Astrocyte (in vitro differentiated cells and primary cell): Measurements from ENCODE around the gene MAMLD1. TPM values are rescaled to one million over a fixed set of nuclear protein-coding genes. Genes with fewer than 3 reads are reported as not detected.

Experiments
- DNase-seq: peaks from one replicate; pipeline ENCODE4 v3.0.0-alpha.2; 2010; ENCODE audit warnings: low read depth
- FAIRE-seq: peaks from 2 replicates; lab custom pipeline; 2011; peaks lifted over from hg19 to GRCh38; lab: Jason Lieb, UNC
- H2AFZ ChIP-seq: 2 replicates; pipeline ENCODE4 v1.6.0; 2012; ENCODE audit warnings: low read depth, low read length, inconsistent platforms
- H3K27ac ChIP-seq: 2 replicates; pipeline ENCODE4 v1.5.1; 2011; ENCODE audit warnings: low read depth, low read length, inconsistent platforms
- H3K27me3 ChIP-seq: 2 replicates; pipeline ENCODE4 v1.6.0; 2011; ENCODE audit warnings: low read length, inconsistent platforms; ENCODE audit not compliant: insufficient read depth
- H3K36me3 ChIP-seq: 2 replicates; pipeline ENCODE4 v1.5.1; 2011; ENCODE audit warnings: low read length, inconsistent platforms; ENCODE audit not compliant: insufficient read depth
- H3K4me1 ChIP-seq: 2 replicates; pipeline ENCODE4 v1.5.1; 2011; ENCODE audit warnings: low read length, inconsistent platforms; ENCODE audit not compliant: insufficient read depth
- H3K4me2 ChIP-seq: 2 replicates; pipeline ENCODE4 v1.6.0; 2012; ENCODE audit warnings: low read length, inconsistent platforms
- H3K4me3 ChIP-seq: 2 replicates; pipeline ENCODE4 v1.5.1; 2011; ENCODE audit warnings: low read depth, mild to moderate bottlenecking, low read length, inconsistent platforms; ENCODE audit not compliant: insufficient read depth
- H3K79me2 ChIP-seq: 2 replicates; pipeline ENCODE4 v1.6.0; 2012; ENCODE audit warnings: mild to moderate bottlenecking, low read length, inconsistent platforms; ENCODE audit not compliant: insufficient read depth
- H3K9ac ChIP-seq: 2 replicates; pipeline ENCODE4 v1.6.0; 2012; ENCODE audit warnings: mild to moderate bottlenecking, low read length, inconsistent platforms
- H3K9me3 ChIP-seq: 2 replicates; pipeline ENCODE4 v1.5.1; 2012; ENCODE audit warnings: low read depth, mild to moderate bottlenecking, low read length, inconsistent platforms; ENCODE audit not compliant: insufficient read depth
- H4K20me1 ChIP-seq: 2 replicates; pipeline ENCODE4 v1.6.0; 2012; ENCODE audit warnings: low read length, inconsistent platforms; ENCODE audit not compliant: insufficient read depth
- H3K27ac Mint-ChIP-seq: one replicate; pipeline ENCODE4 v1.8.0; 2021; ENCODE audit warnings: mild to moderate bottlenecking, mixed read lengths; ENCODE audit not compliant: unreplicated experiment
- H3K27me3 Mint-ChIP-seq: one replicate; pipeline ENCODE4 v1.8.0; 2021; ENCODE audit warnings: low read depth, mixed read lengths; ENCODE audit not compliant: unreplicated experiment
- H3K36me3 Mint-ChIP-seq: one replicate; pipeline ENCODE4 v1.8.0; 2021; ENCODE audit warnings: low read depth, mixed read lengths; ENCODE audit not compliant: unreplicated experiment
- H3K4me1 Mint-ChIP-seq: one replicate; pipeline ENCODE4 v1.8.0; 2021; ENCODE audit warnings: low read depth, mixed read lengths; ENCODE audit not compliant: unreplicated experiment
- H3K4me3 Mint-ChIP-seq: one replicate; pipeline ENCODE4 v1.8.0; 2021; ENCODE audit warnings: mild to moderate bottlenecking, moderate library complexity, mixed read lengths; ENCODE audit not compliant: unreplicated experiment
- H3K9me3 Mint-ChIP-seq: one replicate; pipeline ENCODE4 v1.8.0; 2021; ENCODE audit warnings: mild to moderate bottlenecking, mixed read lengths; ENCODE audit not compliant: unreplicated experiment
- CTCF ChIP-seq: IDR thresholded peaks from 2 replicates; pipeline ENCODE4 v1.5.1; 2011; ENCODE audit warnings: low read depth, mild to moderate bottlenecking, inconsistent platforms, low read length, moderate library complexity; ENCODE audit not compliant: insufficient read depth
- EZH2 ChIP-seq: IDR thresholded peaks from 2 replicates; pipeline ENCODE4 v1.6.1; 2012; ENCODE audit warnings: mild to moderate bottlenecking, low read length, inconsistent platforms; ENCODE audit not compliant: insufficient read depth
- total RNA-seq: library from RNA; stranded (reverse); gene quantifications from 2 replicates; pipeline ENCODE4 v1.2.1, GENCODE V29; 2021

Gene MAMLD1
- total RNA-seq, 1 donor from 2014 or later: 6.6 TPM

GRCh38 chrX:150544835-150545770 is 182.0 kb downstream of the MAMLD1 start:
- no peaks in the 10 kb centered on the region for H3K9me3 ChIP-seq
- no peaks in the 10 kb centered on the region for H3K27me3 ChIP-seq
- no peak overlapping the region for H3K27ac Mint-ChIP-seq
- H3K4me1 ChIP-seq: peaks cover 18% of the 10 kb centered on the region
- DNase-seq (no peak), FAIRE-seq (peak; percentile 43)
- peaks cover 2% of the 10 kb centered on the region for H3K36me3 Mint-ChIP-seq
- no peak overlapping the region for H3K27ac ChIP-seq
- H3K4me3 ChIP-seq: no peak overlapping the region
- TF ChIP-seq CTCF: no peak
- no peak for TF ChIP-seq EZH2
- no peaks in the 10 kb centered on the region for H3K79me2 ChIP-seq
- no peaks in the 10 kb centered on the region for H3K36me3 ChIP-seq
- no peaks in the 10 kb centered on the region for H3K4me1 Mint-ChIP-seq
- no peak overlapping the region for H2AFZ ChIP-seq
- peaks cover 3% of the 10 kb centered on the region for H3K27me3 Mint-ChIP-seq
- H3K4me3 Mint-ChIP-seq: no peak overlapping the region
- H4K20me1 ChIP-seq: no peaks in the 10 kb centered on the region
- no peak overlapping the region for H3K4me2 ChIP-seq
- H3K9me3 Mint-ChIP-seq: no peaks in the 10 kb centered on the region
- H3K9ac ChIP-seq: no peak overlapping the region

DNA sequence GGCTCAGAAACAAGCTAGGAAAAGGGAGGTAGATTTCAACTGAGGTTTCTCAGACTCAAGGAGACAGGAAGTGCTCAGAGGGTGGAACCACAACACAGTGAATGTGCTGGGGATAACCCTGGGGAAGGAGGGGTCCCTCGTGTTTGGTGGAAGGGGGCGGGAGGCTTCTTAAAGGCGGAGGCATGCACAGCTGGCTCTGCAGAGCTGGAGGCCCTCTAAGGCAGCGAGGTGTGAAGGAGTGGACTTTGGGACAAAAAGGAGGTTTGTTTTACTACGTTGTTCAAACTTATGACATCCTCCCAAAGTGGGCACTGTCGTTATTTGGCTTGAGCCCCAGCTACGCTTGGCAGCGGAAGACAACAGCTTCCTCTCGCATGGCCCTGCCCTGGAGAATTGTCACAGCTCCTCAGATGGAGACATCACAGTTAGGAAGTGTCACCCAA is 183.6 kb downstream of the MAMLD1 start:
- Histone ChIP-seq H3K4me3 (no peak overlapping the region), H3K79me2 (no peaks in the 10 kb centered on the region), H3K27me3 (no peaks in the 10 kb centered on the region), H3K36me3 (no peaks in the 10 kb centered on the region), H3K27ac (no peak overlapping the region), H3K4me1 (peaks cover 18% of the 10 kb centered on the region), H4K20me1 (no peaks in the 10 kb centered on the region), H2AFZ (peak overlapping the region; percentile 77), H3K9ac (no peak overlapping the region), H3K4me2 (no peak overlapping the region), H3K9me3 (no peaks in the 10 kb centered on the region)
- Mint-ChIP-seq H3K4me3 (no peak overlapping the region), H3K27ac (no peak overlapping the region), H3K4me1 (no peaks in the 10 kb centered on the region), H3K27me3 (peaks cover 7% of the 10 kb centered on the region), H3K9me3 (no peaks in the 10 kb centered on the region), H3K36me3 (no peaks in the 10 kb centered on the region)
- TF ChIP-seq EZH2 (no peak), CTCF (no peak)
- DNase-seq: no peak
- no peak for FAIRE-seq
